Dermis microvascular lymphatic vessel endothelial cell (primary cell): ENCODE measurements around the gene CUL2. TPM values are rescaled to one million over a fixed set of nuclear protein-coding genes. Genes with fewer than 3 reads are reported as not detected.
"Not testable (repeated sequence)": the region's sequence is repeated elsewhere in the genome, so short reads cannot be mapped to it uniquely, and the experiment has no call there.

Experiments
- DNase-seq, 2 donors: peaks; one replicate each; pipeline versions ENCODE4 v3.0.0 to v3.0.0-alpha.2; 2010; ENCODE audit warnings: low read depth in 2 of 2
- total RNA-seq: library from RNA; depleted of rRNA; stranded (reverse); fragments of >200 nt; gene quantifications from 2 replicates; pipeline ENCODE4 v1.2.1, GENCODE V29; 2014

The CUL2 gene
- total RNA-seq, 1 donor from 2014 or later, result 24.0 TPM

- peak in 1 of 2 donors; percentile 59 for DNase-seq
Measured at GRCh38 chr10:35079763-35080162, 10.4 kb downstream of the CUL2 start.

GRCh38 chr10:35079265-35079664 is 10.9 kb downstream of the CUL2 start:
- DNase-seq, result no peak

GRCh38 chr10:35075228-35075627 is 14.9 kb downstream of the CUL2 start:
- DNase-seq, result no peak

- no peak for DNase-seq
Measured at GRCh38 chr10:35074266-35074665, 15.9 kb downstream of the CUL2 start.

- no peak for DNase-seq
Measured at GRCh38 chr10:35070521-35070920, 19.6 kb downstream of the CUL2 start.

- DNase-seq, result no peak
Measured at GRCh38 chr10:35063837-35064454, 26.2 kb downstream of the CUL2 start.

- no peak for DNase-seq
Measured at GRCh38 chr10:35059481-35059880, 30.7 kb downstream of the CUL2 start.

GRCh38 chr10:35058686-35059085 is 31.5 kb downstream of the CUL2 start:
- DNase-seq, result no peak

GRCh38 chr10:35058134-35058533 is 32.0 kb downstream of the CUL2 start:
- peak; percentile 46 to 87 for DNase-seq

GRCh38 chr10:35056686-35057085 is 33.5 kb downstream of the CUL2 start:
- peak in 1 of 2 donors; percentile 75 for DNase-seq

GRCh38 chr10:35056133-35056532 is 34.0 kb downstream of the CUL2 start:
- peak in 1 of 2 donors; percentile 23 for DNase-seq

GRCh38 chr10:35050568-35050967 is 39.6 kb downstream of the CUL2 start:
- peak; percentile 96 to 97 for DNase-seq

- DNase-seq, result no peak
Measured at GRCh38 chr10:35046074-35046473, 44.1 kb downstream of the CUL2 start.

GRCh38 chr10:35045275-35045674 is 44.9 kb downstream of the CUL2 start:
- not testable (repeated sequence) for DNase-seq

- no peak for DNase-seq
Measured at GRCh38 chr10:35043796-35044344, 46.3 kb downstream of the CUL2 start.

- no peak for DNase-seq
Measured at GRCh38 chr10:35042783-35043182, 47.4 kb downstream of the CUL2 start.

GRCh38 chr10:35041502-35041879 is 48.6 kb downstream of the CUL2 start:
- DNase-seq, result no peak

GRCh38 chr10:35040760-35041501 is 49.2 kb downstream of the CUL2 start:
- DNase-seq, result peak in 1 of 2 donors; percentile 61

- no peak for DNase-seq
Measured at GRCh38 chr10:35037104-35037503, 53.0 kb downstream of the CUL2 start.

GRCh38 chr10:35035606-35036005 is 54.5 kb downstream of the CUL2 start:
- no peak for DNase-seq

GRCh38 chr10:35027567-35027966 is 62.6 kb downstream of the CUL2 start:
- DNase-seq, result peak; percentile 17 to 29

GRCh38 chr10:35025916-35026315 is 64.2 kb downstream of the CUL2 start:
- DNase-seq, result peak in 1 of 2 donors; percentile 2

- no peak for DNase-seq
Measured at GRCh38 chr10:35020481-35020880, 69.7 kb downstream of the CUL2 start.
